Type B pancreatic cell (in vitro differentiated cells): ENCODE data around the gene BAG2. TPM values are rescaled to one million over a fixed set of nuclear protein-coding genes. Genes with fewer than 3 reads are reported as not detected.

ENCODE experiments used
- total RNA-seq: library from RNA; stranded (reverse); gene quantifications from 2 replicates; pipeline ENCODE4 v1.2.1, GENCODE V29; 2021; ENCODE audit warnings: low replicate concordance

The BAG2 gene
- total RNA-seq, 1 donor from 2014 or later: 3.8 TPM

Other genes with a start within 250 kb of the BAG2 start
- gene BEND6, start 217.2 kb upstream of the BAG2 start, total RNA-seq: 1.3 and 2.7 TPM in 2 replicates
- 19.0 and 26.2 TPM in 2 replicates for gene KIAA1586, start 125.6 kb upstream of the BAG2 start, total RNA-seq
- gene ZNF451, start 82.1 kb upstream of the BAG2 start, total RNA-seq: 68.4 and 69.0 TPM in 2 replicates
- 9.4 and 17.4 TPM in 2 replicates for gene RAB23, start 50.0 kb downstream of the BAG2 start, total RNA-seq
- 16.2 and 26.6 TPM in 2 replicates for gene PRIM2, start 145.3 kb downstream of the BAG2 start, total RNA-seq